GM12873 (cell line): ENCODE results near the gene MAP3K2.

ENCODE experiments used
- CTCF ChIP-seq: IDR thresholded peaks from 2 replicates; pipeline ENCODE4 v1.5.1; 2012; ENCODE audit warnings: low read depth, mild to moderate bottlenecking, moderate library complexity, low read length, control low read depth; ENCODE audit not compliant: insufficient read depth; ENCODE audit errors: missing control alignments

MAP3K2 gene

GRCh38 chr2:127384529-127384928 is 3.2 kb downstream of the MAP3K2 start:
- TF ChIP-seq CTCF: no peak

- TF ChIP-seq CTCF: no peak
Measured at GRCh38 chr2:127382831-127383230, 4.9 kb downstream of the MAP3K2 start.

GRCh38 chr2:127381762-127382161 is 6.0 kb downstream of the MAP3K2 start:
- TF ChIP-seq CTCF: no peak

GRCh38 chr2:127379712-127380355 is 7.9 kb downstream of the MAP3K2 start:
- no peak for TF ChIP-seq CTCF

GRCh38 chr2:127378720-127379119 is 9.1 kb downstream of the MAP3K2 start:
- no peak for TF ChIP-seq CTCF

GRCh38 chr2:127377262-127377661 is 10.5 kb downstream of the MAP3K2 start:
- TF ChIP-seq CTCF: no peak

GRCh38 chr2:127376257-127376656 is 11.5 kb downstream of the MAP3K2 start:
- no peak for TF ChIP-seq CTCF
